Stimulated activated CD8-positive, alpha-beta memory T cell treated with anti-CD3 and anti-CD28 coated beads, Interleukin-12 subunit alpha, Interleukin-12 subunit beta, amount 100 ng/mL, for 24 hours (primary cell): ENCODE measurements around the gene KCNJ18.
"Not testable (repeated sequence)": the region's sequence is repeated elsewhere in the genome, so short reads cannot be mapped to it uniquely, and the experiment has no call there.

Experiments used
- DNase-seq: peaks from one replicate; pipeline ENCODE4 v3.0.0-alpha.2; 2020; ENCODE audit errors: extremely low read depth

The KCNJ18 gene

GRCh38 chr17:21685061-21685795 lies 7.1 kb upstream of the KCNJ18 start:
- not testable (repeated sequence) for DNase-seq

GRCh38 chr17:21686165-21687015 lies 5.9 kb upstream of the KCNJ18 start:
- no peak for DNase-seq

GRCh38 chr17:21687136-21687953 lies 5.0 kb upstream of the KCNJ18 start:
- no peak for DNase-seq

GRCh38 chr17:21688293-21688949 lies 3.9 kb upstream of the KCNJ18 start:
- no peak for DNase-seq

- no peak for DNase-seq
These were observed 2.7 kb upstream of the KCNJ18 start for GRCh38 chr17:21689604-21690003.

GRCh38 chr17:21690811-21691210 lies 1.5 kb upstream of the KCNJ18 start:
- DNase-seq, result not testable (repeated sequence)

- DNase-seq, result not testable (repeated sequence)
These were observed 842 bp upstream of the KCNJ18 start for GRCh38 chr17:21691481-21691880.

- DNase-seq, result not testable (repeated sequence)
These were observed 362 bp downstream of the KCNJ18 start for GRCh38 chr17:21692704-21693065.

- DNase-seq, result not testable (repeated sequence)
These were observed 1.1 kb downstream of the KCNJ18 start for GRCh38 chr17:21693391-21693796.

- DNase-seq, result not testable (repeated sequence)
These were observed 1.6 kb downstream of the KCNJ18 start for GRCh38 chr17:21693937-21694336.

- DNase-seq, result not testable (repeated sequence)
These were observed 3.9 kb downstream of the KCNJ18 start for GRCh38 chr17:21696227-21696626.

GRCh38 chr17:21696842-21697507 lies 4.7 kb downstream of the KCNJ18 start:
- not testable (repeated sequence) for DNase-seq

GRCh38 chr17:21697508-21697860 lies 5.2 kb downstream of the KCNJ18 start:
- not testable (repeated sequence) for DNase-seq

- DNase-seq, result not testable (repeated sequence)
These were observed 6.2 kb downstream of the KCNJ18 start for GRCh38 chr17:21698437-21699075.

- DNase-seq, result not testable (repeated sequence)
These were observed 6.8 kb downstream of the KCNJ18 start for GRCh38 chr17:21699124-21699523.

- not testable (repeated sequence) for DNase-seq
These were observed 7.4 kb downstream of the KCNJ18 start for GRCh38 chr17:21699573-21700236.

- not testable (repeated sequence) for DNase-seq
These were observed 8.8 kb downstream of the KCNJ18 start for GRCh38 chr17:21701090-21701489.

GRCh38 chr17:21702029-21702428 lies 9.7 kb downstream of the KCNJ18 start:
- DNase-seq, result not testable (repeated sequence)

- DNase-seq, result not testable (repeated sequence)
These were observed 10.2 kb downstream of the KCNJ18 start for GRCh38 chr17:21702521-21702920.
